Panc1 (cell line): ENCODE measurements around the gene ARHGEF17. TPM values are rescaled to one million over a fixed set of nuclear protein-coding genes. Genes with fewer than 3 reads are reported as not detected.
A peak's percentile ranks its signal among the peaks of the same experiment; 100 is the strongest.

Source experiments
- ATAC-seq: fragments of 200-7000 bp; cut with Tn5 transposase; 2 replicates; pipeline ENCODE4 v1.9.1; 2020; ENCODE audit warnings: mild to moderate bottlenecking, moderate library complexity
- BruUV-seq: library from RNA; stranded (reverse); fragments of 400-500 nt; replicated peaks from 2 replicates; lab custom pipeline; 2021; lab: Mats Ljungman, UMichigan
- CTCF ChIA-PET: fragments of 300-600 bp; sonication (Branson Sonifier 250); formaldehyde crosslinking; loops from one replicate; lab custom pipeline; 2022; ENCODE audit warnings: antibody characterized with exemption; lab: Charles Lee
- POLR2A ChIA-PET: fragments of 300-600 bp; sonication (Branson Sonifier 250); formaldehyde crosslinking; loops from one replicate; lab custom pipeline; 2022; ENCODE audit warnings: antibody characterized with exemption; lab: Charles Lee
- DNase-seq: peaks from one replicate; pipeline ENCODE4 v3.0.0-alpha.2; 2010; ENCODE audit warnings: low read depth, low spot score
- H3K27ac ChIP-seq: 2 replicates; pipeline ENCODE4 v1.5.1; 2011; ENCODE audit warnings: mild to moderate bottlenecking, low read length, inconsistent platforms
- H3K27me3 ChIP-seq: fragments of 200-500 bp; sonication (Bioruptor generic); 2 replicates; pipeline ENCODE4 v1.6.0; 2014; ENCODE audit warnings: low read length, inconsistent platforms; ENCODE audit not compliant: control insufficient read depth, insufficient read depth
- H3K36me3 ChIP-seq: fragments of 200-500 bp; sonication (Bioruptor generic); 2 replicates; pipeline ENCODE4 v1.5.1; 2014; ENCODE audit warnings: inconsistent platforms, mild to moderate bottlenecking, low read length, moderate library complexity; ENCODE audit not compliant: control insufficient read depth, insufficient read depth
- H3K4me1 ChIP-seq: 2 replicates; pipeline ENCODE4 v1.5.1; 2011; ENCODE audit warnings: inconsistent platforms, mild to moderate bottlenecking, low read length, moderate library complexity; ENCODE audit not compliant: control insufficient read depth, insufficient read depth
- H3K4me3 ChIP-seq, 2 experiments: 2 replicates each; pipeline ENCODE4 v1.5.1; 2011 to 2012; ENCODE audit warnings: low read depth in 2 of 2, low read length in 2 of 2, mild to moderate bottlenecking in 2 of 2, inconsistent platforms in 1 of 2, moderate library complexity in 1 of 2
- H3K9me3 ChIP-seq: fragments of 200-500 bp; sonication (Bioruptor generic); 2 replicates; pipeline ENCODE4 v1.5.1; 2014; ENCODE audit warnings: low read depth, mild to moderate bottlenecking, inconsistent platforms, low read length, moderate library complexity; ENCODE audit not compliant: control insufficient read depth, insufficient read depth
- CTCF ChIP-seq: fragments of 450-650 bp; IDR thresholded peaks from 2 replicates; pipeline ENCODE4 v1.5.1; 2017; ENCODE audit warnings: mild to moderate bottlenecking
- POLR2AphosphoS5 ChIP-seq: IDR thresholded peaks from 2 replicates; pipeline ENCODE4 v1.6.1; 2012; ENCODE audit warnings: mild to moderate bottlenecking, low read depth, low read length, moderate library complexity
- SIN3A ChIP-seq: IDR thresholded peaks from 2 replicates; pipeline ENCODE4 v1.6.1; 2012; ENCODE audit warnings: low read depth, mild to moderate bottlenecking, low read length, moderate library complexity, borderline replicate concordance; ENCODE audit not compliant: insufficient read depth
- TCF7L2 ChIP-seq: IDR thresholded peaks from 2 replicates; pipeline ENCODE4 v1.6.1; 2011; ENCODE audit warnings: mild to moderate bottlenecking, low read depth, low read length, inconsistent platforms
- in situ Hi-C: cut with HindIII; loops from 2 replicates; pipeline ENCODE4 v1.10.0; 2016; ENCODE audit warnings: low sequenced_read_pairs, low pct_unique_long_range_greater_than_20kb
- intact Hi-C: fragments of 100-400 bp; cut with micrococcal nuclease; formaldehyde crosslinking; loops from one replicate; pipeline ENCODE4 v1.10.0; 2022; ENCODE audit not compliant: unreplicated experiment
- total RNA-seq: library from RNA; stranded (reverse); gene quantifications from one replicate; pipeline ENCODE4 v1.2.1, GENCODE V29; 2021; ENCODE audit not compliant: unreplicated experiment
- TF ChIP-seq, protein P1 (sequence below), 2 experiments: IDR thresholded peaks; 2 replicates each; pipeline ENCODE4 v1.6.1; 2011 to 2012; ENCODE audit warnings: low read depth in 2 of 2, control low read depth in 1 of 2, low read length in 1 of 2, mild to moderate bottlenecking in 1 of 2, moderate library complexity in 1 of 2; ENCODE audit not compliant: insufficient read depth in 1 of 2

ARHGEF17 gene
- total RNA-seq, 1 experiment from 2014 or later = 43.2 TPM

DNA sequence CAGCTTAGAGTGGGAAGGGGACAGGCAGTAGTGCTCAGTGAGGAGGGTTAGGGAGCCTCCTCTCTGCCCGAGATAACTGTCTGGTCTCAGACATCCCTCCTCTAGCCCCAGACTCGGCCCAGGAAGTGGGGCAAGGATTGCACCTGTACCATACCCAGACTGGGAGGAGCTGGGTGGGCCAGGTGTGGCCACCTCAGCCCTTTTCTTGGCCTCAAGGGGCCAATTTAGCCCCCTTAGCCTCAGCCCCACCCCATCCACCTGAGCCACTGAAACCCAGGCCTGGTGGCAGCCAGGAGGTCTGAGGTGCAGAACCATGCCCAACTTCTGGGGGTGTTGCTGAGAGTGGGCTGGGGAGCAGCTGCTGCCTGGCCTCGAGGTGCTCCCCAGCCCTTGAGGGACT, 74.7 kb downstream of the ARHGEF17 start:
- H3K27ac ChIP-seq = no peak overlapping the region
- CTCF ChIA-PET = interaction anchor here (0.6 kb wide), 1 partner anchor 240 kb away, joined by 3 read pairs; no protein-coding TSS in a partner anchor
- TF ChIP-seq POLR2AphosphoS5 = no peak
- TF ChIP-seq SIN3A = no peak
- TF ChIP-seq CTCF = no peak
- TF ChIP-seq TCF7L2 = no peak
- TF ChIP-seq, protein P1, sequence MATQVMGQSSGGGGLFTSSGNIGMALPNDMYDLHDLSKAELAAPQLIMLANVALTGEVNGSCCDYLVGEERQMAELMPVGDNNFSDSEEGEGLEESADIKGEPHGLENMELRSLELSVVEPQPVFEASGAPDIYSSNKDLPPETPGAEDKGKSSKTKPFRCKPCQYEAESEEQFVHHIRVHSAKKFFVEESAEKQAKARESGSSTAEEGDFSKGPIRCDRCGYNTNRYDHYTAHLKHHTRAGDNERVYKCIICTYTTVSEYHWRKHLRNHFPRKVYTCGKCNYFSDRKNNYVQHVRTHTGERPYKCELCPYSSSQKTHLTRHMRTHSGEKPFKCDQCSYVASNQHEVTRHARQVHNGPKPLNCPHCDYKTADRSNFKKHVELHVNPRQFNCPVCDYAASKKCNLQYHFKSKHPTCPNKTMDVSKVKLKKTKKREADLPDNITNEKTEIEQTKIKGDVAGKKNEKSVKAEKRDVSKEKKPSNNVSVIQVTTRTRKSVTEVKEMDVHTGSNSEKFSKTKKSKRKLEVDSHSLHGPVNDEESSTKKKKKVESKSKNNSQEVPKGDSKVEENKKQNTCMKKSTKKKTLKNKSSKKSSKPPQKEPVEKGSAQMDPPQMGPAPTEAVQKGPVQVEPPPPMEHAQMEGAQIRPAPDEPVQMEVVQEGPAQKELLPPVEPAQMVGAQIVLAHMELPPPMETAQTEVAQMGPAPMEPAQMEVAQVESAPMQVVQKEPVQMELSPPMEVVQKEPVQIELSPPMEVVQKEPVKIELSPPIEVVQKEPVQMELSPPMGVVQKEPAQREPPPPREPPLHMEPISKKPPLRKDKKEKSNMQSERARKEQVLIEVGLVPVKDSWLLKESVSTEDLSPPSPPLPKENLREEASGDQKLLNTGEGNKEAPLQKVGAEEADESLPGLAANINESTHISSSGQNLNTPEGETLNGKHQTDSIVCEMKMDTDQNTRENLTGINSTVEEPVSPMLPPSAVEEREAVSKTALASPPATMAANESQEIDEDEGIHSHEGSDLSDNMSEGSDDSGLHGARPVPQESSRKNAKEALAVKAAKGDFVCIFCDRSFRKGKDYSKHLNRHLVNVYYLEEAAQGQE (IDR thresholded peaks at IDR 0.05; ENCODE audit: insufficient read depth in 1 of 2, low read depth in 2 of 2, low read length in 1 of 2) = no peak
- H3K4me3 ChIP-seq = no peak overlapping the region
- peaks cover 45% of the 10 kb centered on the region for H3K4me1 ChIP-seq
- intact Hi-C loops (no loop called here), in situ Hi-C loops (no loop called here)
- ATAC-seq (no peak), DNase-seq (no peak)
- no peaks in the 10 kb centered on the region for H3K36me3 ChIP-seq
- no peaks in the 10 kb centered on the region for H3K9me3 ChIP-seq
- BruUV-seq = no TSS peak
- no peaks in the 10 kb centered on the region for H3K27me3 ChIP-seq
- POLR2A ChIA-PET = no interaction called here

- TF ChIP-seq POLR2AphosphoS5 (no peak), SIN3A (no peak), TCF7L2 (no peak), CTCF (no peak)
- TF ChIP-seq, protein P1 (IDR thresholded peaks at IDR 0.05; ENCODE audit: insufficient read depth in 1 of 2, low read depth in 2 of 2, low read length in 1 of 2) = no peak
- no peak overlapping the region for H3K4me3 ChIP-seq
- ChIA-PET POLR2A (interaction anchor here (0.5 kb wide), 1 partner anchor 433 kb away, joined by 3 read pairs; no protein-coding TSS in a partner anchor), CTCF (interaction anchor here (0.6 to 0.8 kb wide), 2 partner anchors 235 to 239 kb away, joined by 3 read pairs; no protein-coding TSS in a partner anchor)
- no TSS peak for BruUV-seq
- intact Hi-C loops = no loop called here
- no peaks in the 10 kb centered on the region for H3K36me3 ChIP-seq
- DNase-seq (no peak), ATAC-seq (peak; percentile 18; the same call in 1 of the 2 replicates)
- in situ Hi-C loops = no loop called here
- no peaks in the 10 kb centered on the region for H3K9me3 ChIP-seq
- H3K4me1 ChIP-seq = peaks cover 50% of the 10 kb centered on the region
- no peaks in the 10 kb centered on the region for H3K27me3 ChIP-seq
- H3K27ac ChIP-seq = no peak overlapping the region
These were observed 75.4 kb downstream of the ARHGEF17 start for GRCh38 chr11:73383249-73384124.
